GM12878 (cell line): Measurements from ENCODE around the gene FDXR. TPM values are rescaled to one million over a fixed set of nuclear protein-coding genes. Genes with fewer than 3 reads are reported as not detected.

ENCODE experiments used
- ATAC-seq: fragments of 200-7000 bp; cut with Tn5 transposase; 3 replicates; pipeline ENCODE4 v1.9.1; 2020; ENCODE audit warnings: mild to moderate bottlenecking, moderate library complexity
- BruUV-seq: library from RNA; stranded (reverse); fragments of 400-500 nt; replicated peaks from 2 replicates; lab custom pipeline; 2021; lab: Mats Ljungman, UMichigan
- CTCF ChIA-PET: fragments of 300-600 bp; sonication (Branson Sonifier 250); formaldehyde crosslinking; extraction: SDS; loops from one replicate; lab custom pipeline; 2021; ENCODE audit warnings: inconsistent platforms; lab: Yijun Ruan, JAX
- POLR2A ChIA-PET: fragments of 350-600 bp; formaldehyde crosslinking; extraction: SDS; loops from one replicate; lab custom pipeline; 2021; ENCODE audit warnings: inconsistent platforms; lab: Charles Lee
- RAD21 ChIA-PET: fragments of 300-600 bp; sonication (Branson Sonifier 250); formaldehyde crosslinking; loops from one replicate; lab custom pipeline; 2023; ENCODE audit warnings: antibody characterized with exemption; ENCODE audit not compliant: unreplicated experiment; lab: Charles Lee
- SMC1A ChIA-PET: fragments of 300-600 bp; sonication (Branson Sonifier 250); formaldehyde crosslinking; loops from one replicate; lab custom pipeline; 2023; ENCODE audit not compliant: unreplicated experiment, uncharacterized antibody; lab: Charles Lee
- DNase-seq: peaks from one replicate; pipeline ENCODE4 v3.0.0-alpha.2; 2011; ENCODE audit warnings: low read depth, low spot score
- FAIRE-seq: peaks from 3 replicates; lab custom pipeline; 2011; peaks lifted over from hg19 to GRCh38; lab: Jason Lieb, UNC
- H2AFZ ChIP-seq: 2 replicates; pipeline ENCODE4 v1.6.0; 2011; ENCODE audit warnings: low read depth, low read length, control low read depth; ENCODE audit not compliant: control insufficient read depth
- H3K27ac ChIP-seq: 2 replicates; pipeline ENCODE4 v1.5.1; 2011; ENCODE audit warnings: control low read depth; ENCODE audit not compliant: control insufficient read depth, insufficient read depth
- H3K27me3 ChIP-seq, 2 experiments: replicated peaks in 1 of 2; 2 replicates each; pipeline versions ENCODE4 v1.6.0 to v1.6.1; 2011; ENCODE audit warnings: low read length in 1 of 2; ENCODE audit not compliant: control insufficient read depth in 2 of 2, insufficient read depth in 2 of 2
- H3K36me3 ChIP-seq, 2 experiments: 2 replicates each; pipeline ENCODE4 v1.5.1; 2011; ENCODE audit warnings: low read length in 1 of 2; ENCODE audit not compliant: control insufficient read depth in 2 of 2, insufficient read depth in 2 of 2
- H3K4me1 ChIP-seq: 2 replicates; pipeline ENCODE4 v1.6.1; 2011; ENCODE audit warnings: mild to moderate bottlenecking, low read length, moderate library complexity, mixed read lengths; ENCODE audit not compliant: control insufficient read depth, insufficient read depth
- H3K4me2 ChIP-seq: 2 replicates; pipeline ENCODE4 v1.6.0; 2011; ENCODE audit warnings: control low read depth; ENCODE audit not compliant: control insufficient read depth, insufficient read depth
- H3K4me3 ChIP-seq: fragments of 200-600 bp; sonication (generic); 2 replicates; pipeline ENCODE4 v1.5.1; 2016
- H3K79me2 ChIP-seq: 2 replicates; pipeline ENCODE4 v1.6.0; 2011; ENCODE audit warnings: low read length; ENCODE audit not compliant: control insufficient read depth, insufficient read depth
- H3K9ac ChIP-seq: 2 replicates; pipeline ENCODE4 v1.8.0; 2011; ENCODE audit warnings: low read length, control low read depth, mixed read lengths; ENCODE audit not compliant: control insufficient read depth, insufficient read depth
- H3K9me3 ChIP-seq: replicated peaks from 3 replicates; pipeline ENCODE4 v1.5.1; 2011; ENCODE audit warnings: mild to moderate bottlenecking, low read length; ENCODE audit not compliant: control insufficient read depth, insufficient read depth
- H4K20me1 ChIP-seq: 2 replicates; pipeline ENCODE4 v1.6.0; 2011; ENCODE audit not compliant: control insufficient read depth, insufficient read depth
- ASH2L ChIP-seq: fragments of 300-600, 200-600 bp; sonication (generic); IDR thresholded peaks from 2 replicates; pipeline ENCODE4 v1.6.1; 2017; ENCODE audit warnings: low read depth, mild to moderate bottlenecking, borderline replicate concordance
- BACH1 ChIP-seq: fragments of 450-650 bp; IDR thresholded peaks from 2 replicates; pipeline ENCODE4 v1.6.1; 2017; ENCODE audit warnings: mild to moderate bottlenecking, borderline replicate concordance
- BHLHE40 ChIP-seq, 2 experiments: fragments of 450-650 bp in 1 of 2; IDR thresholded peaks; 2 replicates each; pipeline ENCODE4 v1.6.1; 2011 to 2017; ENCODE audit warnings: low read depth in 2 of 2, borderline replicate concordance in 1 of 2, improper control_type of control experiment in 1 of 2, low read length in 1 of 2, mild to moderate bottlenecking in 1 of 2
- CHD1 ChIP-seq: IDR thresholded peaks from 2 replicates; pipeline ENCODE4 v1.6.1; 2012; ENCODE audit warnings: low read depth, low read length, improper control_type of control experiment
- CREM ChIP-seq: IDR thresholded peaks from 2 replicates; pipeline ENCODE4 v1.6.1; 2014; ENCODE audit warnings: antibody characterized with exemption, low read depth
- E4F1 ChIP-seq: fragments of 450-650 bp; IDR thresholded peaks from 2 replicates; pipeline ENCODE4 v1.6.1; 2018; ENCODE audit warnings: borderline replicate concordance, mild to moderate bottlenecking; ENCODE audit not compliant: partially characterized antibody
- HSF1 ChIP-seq: fragments of 150-350 bp; IDR thresholded peaks from 2 replicates; pipeline ENCODE4 v1.6.1; 2014; ENCODE audit warnings: mild to moderate bottlenecking, low read depth, low read length
- LARP7 ChIP-seq: fragments of 450-650 bp; IDR thresholded peaks from 2 replicates; pipeline ENCODE4 v1.6.1; 2017; ENCODE audit warnings: mild to moderate bottlenecking
- MYB ChIP-seq: fragments of 150-350 bp; IDR thresholded peaks from 2 replicates; pipeline ENCODE4 v1.6.1; 2014; ENCODE audit warnings: mild to moderate bottlenecking, low read depth, low read length, borderline replicate concordance
- RAD21 ChIP-seq: IDR thresholded peaks from 2 replicates; pipeline ENCODE4 v1.6.1; 2011; ENCODE audit warnings: mild to moderate bottlenecking, low read depth, low read length, moderate library complexity; ENCODE audit not compliant: insufficient read depth
- RB1 ChIP-seq: fragments of 450-650 bp; formaldehyde crosslinking; IDR thresholded peaks from 2 replicates; pipeline ENCODE4 v1.6.1; 2017; ENCODE audit warnings: mild to moderate bottlenecking, borderline replicate concordance
- TARDBP ChIP-seq: IDR thresholded peaks from 2 replicates; pipeline ENCODE4 v1.6.1; 2016; ENCODE audit warnings: borderline replicate concordance
- YY1 ChIP-seq: IDR thresholded peaks from 2 replicates; pipeline ENCODE4 v1.6.1; 2011; ENCODE audit warnings: low read depth, mild to moderate bottlenecking, low read length
- ZNF622 ChIP-seq: fragments of 450-650 bp; IDR thresholded peaks from 2 replicates; pipeline ENCODE4 v1.6.1; 2017; ENCODE audit warnings: mild to moderate bottlenecking, inconsistent platforms
- WGBS: methylation state at CpG from one replicate; pipeline ENCODE4 v1.1.6; 2016; ENCODE audit warnings: low lambda C conversion rate; ENCODE audit not compliant: insufficient replicate concordance, insufficient coverage; ENCODE audit errors: missing lambda C conversion rate; 5-methylcytosine and 5-hydroxymethylcytosine counted together
- in situ Hi-C: fragments of 300-500 bp; cut with MboI; formaldehyde crosslinking; loops from 9 replicates; pipeline ENCODE4 v1.14.3; 2018; ENCODE audit warnings: mixed read lengths
- intact Hi-C: fragments of 100-400 bp; cut with micrococcal nuclease; formaldehyde crosslinking; loops from one replicate; pipeline ENCODE4 v1.14.2; 2022; ENCODE audit not compliant: unreplicated experiment
- polyA plus RNA-seq, 11 experiments: library from polyadenylated mRNA; depleted of rRNA in 4 of 11; unstranded in 6 of 11; stranded (reverse) in 5 of 11; fragments of >200 nt; fragmentation: Nextera tagmentation in 4 of 11; fragmentation: Illumina TruSeq in 1 of 11; extraction: Ambion mirVana in 4 of 11; extraction: Trizol in 1 of 11; gene quantifications; 1 replicate in 1 of 11; 2 replicates in 10 of 11; pipeline versions ENCODE4 v1.2.1 to v1.2.3, GENCODE V29; 2011 to 2016; ENCODE audit warnings: inconsistent platforms in 2 of 11, missing spikeins in 2 of 11, low read depth in 1 of 11
- total RNA-seq, 4 experiments: library from RNA; depleted of rRNA in 3 of 4; stranded (reverse); fragments of >200 nt in 3 of 4; fragmentation: Illumina TruSeq in 1 of 4; extraction: Trizol in 1 of 4; gene quantifications; 2 replicates each; pipeline versions ENCODE4 v1.2.1 to v1.2.3, GENCODE V29; 2013 to 2021
- TF ChIP-seq, protein P1 (sequence below): fragments of 450-650 bp; IDR thresholded peaks from 2 replicates; pipeline ENCODE4 v1.6.1; 2016; ENCODE audit warnings: mild to moderate bottlenecking, moderate library complexity, borderline replicate concordance

Gene FDXR
- total and polyA plus RNA-seq, 10 of the 15 experiments (the other 5 are each of a cell fraction or from before 2014, with no cell fraction given) = 0.85 to 162 (median 48.2) TPM

DNA sequence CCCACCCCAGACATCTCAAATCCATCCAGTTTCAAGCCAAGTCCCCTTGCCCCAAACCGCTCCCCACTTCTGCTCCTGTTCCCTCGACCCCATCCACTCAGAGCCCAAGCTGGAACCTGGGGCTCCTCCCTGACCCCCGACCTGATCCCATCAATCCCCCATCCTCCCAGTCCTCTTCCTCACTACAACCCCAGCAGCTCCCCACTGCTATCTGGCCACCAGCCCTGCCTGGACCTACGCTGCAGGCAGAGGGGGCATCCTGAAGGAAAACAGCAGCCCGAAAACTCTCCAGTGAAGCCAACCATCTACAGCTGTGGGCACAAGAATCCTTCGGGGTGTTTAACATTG lies 3.9 kb downstream of the FDXR start:
- RAD21 ChIA-PET = no interaction called here
- intact Hi-C loops = no loop called here
- FAIRE-seq = no peak
- TF ChIP-seq E4F1 (no peak), ZNF622 (no peak), ASH2L (no peak), HSF1 (no peak), BHLHE40 (IDR thresholded peaks at IDR 0.05; ENCODE audit: borderline replicate concordance in 1 of 2, low read depth in 2 of 2, low read length in 1 of 2) (no peak), BACH1 (no peak), RB1 (no peak), LARP7 (no peak), CREM (no peak), MYB (no peak), RAD21 (no peak), YY1 (no peak), TARDBP (no peak), CHD1 (no peak)
- TF ChIP-seq, protein P1, sequence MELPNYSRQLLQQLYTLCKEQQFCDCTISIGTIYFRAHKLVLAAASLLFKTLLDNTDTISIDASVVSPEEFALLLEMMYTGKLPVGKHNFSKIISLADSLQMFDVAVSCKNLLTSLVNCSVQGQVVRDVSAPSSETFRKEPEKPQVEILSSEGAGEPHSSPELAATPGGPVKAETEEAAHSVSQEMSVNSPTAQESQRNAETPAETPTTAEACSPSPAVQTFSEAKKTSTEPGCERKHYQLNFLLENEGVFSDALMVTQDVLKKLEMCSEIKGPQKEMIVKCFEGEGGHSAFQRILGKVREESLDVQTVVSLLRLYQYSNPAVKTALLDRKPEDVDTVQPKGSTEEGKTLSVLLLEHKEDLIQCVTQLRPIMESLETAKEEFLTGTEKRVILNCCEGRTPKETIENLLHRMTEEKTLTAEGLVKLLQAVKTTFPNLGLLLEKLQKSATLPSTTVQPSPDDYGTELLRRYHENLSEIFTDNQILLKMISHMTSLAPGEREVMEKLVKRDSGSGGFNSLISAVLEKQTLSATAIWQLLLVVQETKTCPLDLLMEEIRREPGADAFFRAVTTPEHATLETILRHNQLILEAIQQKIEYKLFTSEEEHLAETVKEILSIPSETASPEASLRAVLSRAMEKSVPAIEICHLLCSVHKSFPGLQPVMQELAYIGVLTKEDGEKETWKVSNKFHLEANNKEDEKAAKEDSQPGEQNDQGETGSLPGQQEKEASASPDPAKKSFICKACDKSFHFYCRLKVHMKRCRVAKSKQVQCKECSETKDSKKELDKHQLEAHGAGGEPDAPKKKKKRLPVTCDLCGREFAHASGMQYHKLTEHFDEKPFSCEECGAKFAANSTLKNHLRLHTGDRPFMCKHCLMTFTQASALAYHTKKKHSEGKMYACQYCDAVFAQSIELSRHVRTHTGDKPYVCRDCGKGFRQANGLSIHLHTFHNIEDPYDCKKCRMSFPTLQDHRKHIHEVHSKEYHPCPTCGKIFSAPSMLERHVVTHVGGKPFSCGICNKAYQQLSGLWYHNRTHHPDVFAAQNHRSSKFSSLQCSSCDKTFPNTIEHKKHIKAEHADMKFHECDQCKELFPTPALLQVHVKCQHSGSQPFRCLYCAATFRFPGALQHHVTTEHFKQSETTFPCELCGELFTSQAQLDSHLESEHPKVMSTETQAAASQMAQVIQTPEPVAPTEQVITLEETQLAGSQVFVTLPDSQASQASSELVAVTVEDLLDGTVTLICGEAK = no peak

More for the DNA sequence above, 3.9 kb downstream of the FDXR start:
- WGBS = 53% methylated on average over 6 of the region's 6 CpGs
- SMC1A ChIA-PET = interaction anchor here (1.0 to 1.1 kb wide), 2 partner anchors 11 to 78 kb away, joined by 3 read pairs; no protein-coding TSS in a partner anchor
- H3K27me3 ChIP-seq = no peaks in the 10 kb centered on the region
- no peak overlapping the region for H2AFZ ChIP-seq
- DNase-seq (no peak), ATAC-seq (no peak)
- BruUV-seq = no TSS peak
- no peak overlapping the region for H3K4me3 ChIP-seq
- no peak overlapping the region for H3K9ac ChIP-seq
- H3K79me2 ChIP-seq = peaks cover 14% of the 10 kb centered on the region
- H3K27ac ChIP-seq = no peak overlapping the region
- no peaks in the 10 kb centered on the region for H3K9me3 ChIP-seq
- peaks cover 14% of the 10 kb centered on the region for H3K4me1 ChIP-seq
- in situ Hi-C loops = loop anchor here (5.0 kb wide), 1 partner anchor 127 kb away; no protein-coding TSS in a partner anchor
- POLR2A ChIA-PET = interaction anchor here (1.5 kb wide), 1 partner anchor 123 kb away, joined by 3 read pairs; no protein-coding TSS in a partner anchor
- H4K20me1 ChIP-seq = no peaks in the 10 kb centered on the region
- H3K4me2 ChIP-seq = no peak overlapping the region
- H3K36me3 ChIP-seq = no peaks in the 10 kb centered on the region; a peak in 3 of 4 replicates
- CTCF ChIA-PET = interaction anchor here (0.5 to 10.2 kb wide), 4 partner anchors 14 to 277 kb away, joined by 3 to 98 read pairs (median 5); partner anchors contain the start of gene CD300LD
